GM12892 (cell line): ENCODE results near the gene SQSTM1.
A peak's percentile ranks its signal among the peaks of the same experiment; 100 is the strongest.
"Not testable (repeated sequence)": the region's sequence is repeated elsewhere in the genome, so short reads cannot be mapped to it uniquely, and the experiment has no call there.

Source experiments
- DNase-seq: peaks from one replicate; pipeline ENCODE4 v3.0.0; 2011; ENCODE audit not compliant: insufficient read length
- FAIRE-seq: peaks from 2 replicates; lab custom pipeline; 2011; peaks lifted over from hg19 to GRCh38; lab: Jason Lieb, UNC
- POLR2A ChIP-seq: IDR thresholded peaks from 2 replicates; pipeline ENCODE4 v1.6.1; 2011; ENCODE audit warnings: low read depth, low read length, control low read depth
- POLR2AphosphoS5 ChIP-seq: IDR thresholded peaks from 2 replicates; pipeline ENCODE4 v1.6.1; 2011; ENCODE audit warnings: low read depth, low read length, control low read depth
- TAF1 ChIP-seq: IDR thresholded peaks from 2 replicates; pipeline ENCODE4 v1.6.1; 2011; ENCODE audit warnings: low read depth, mild to moderate bottlenecking, control low read depth, low read length, borderline replicate concordance

The SQSTM1 gene

GRCh38 chr5:179783128-179783527 is 37.6 kb upstream of the SQSTM1 start:
- no peak for DNase-seq
- TF ChIP-seq POLR2A, result no peak
- no peak for FAIRE-seq

GRCh38 chr5:179786861-179787260 is 33.8 kb upstream of the SQSTM1 start:
- DNase-seq (no peak), FAIRE-seq (no peak)
- TF ChIP-seq POLR2A, result no peak
- TF ChIP-seq TAF1, result no peak
- no peak for TF ChIP-seq POLR2AphosphoS5

GRCh38 chr5:179788193-179788854 is 32.4 kb upstream of the SQSTM1 start:
- DNase-seq (no peak), FAIRE-seq (no peak)
- TF ChIP-seq POLR2AphosphoS5 (no peak), POLR2A (no peak), TAF1 (no peak)

- DNase-seq, FAIRE-seq: not testable (repeated sequence)
These were observed 31.4 kb upstream of the SQSTM1 start for GRCh38 chr5:179789278-179789677.

GRCh38 chr5:179791881-179792611 is 28.7 kb upstream of the SQSTM1 start:
- TF ChIP-seq POLR2AphosphoS5 (peak; percentile 44; the same call in 1 of the 2 replicates), TAF1 (no peak)
- DNase-seq (no peak), FAIRE-seq (peak; percentile 9)

- no peak for DNase-seq
- no peak for TF ChIP-seq POLR2AphosphoS5
- no peak for TF ChIP-seq POLR2A
- no peak for TF ChIP-seq TAF1
- FAIRE-seq, result no peak
These were observed 27.9 kb upstream of the SQSTM1 start for GRCh38 chr5:179792612-179793467.

GRCh38 chr5:179793468-179794139 is 27.1 kb upstream of the SQSTM1 start, which contains the start of gene LTC4S:
LTC4S (plus strand) TSS chr5:179793986; CDS start chr5:179794081, 95 bp downstream.
- DNase-seq (no peak), FAIRE-seq (no peak)

GRCh38 chr5:179794171-179794570 is 26.5 kb upstream of the SQSTM1 start:
- FAIRE-seq (no peak), DNase-seq (no peak)
- TF ChIP-seq TAF1 (no peak), POLR2AphosphoS5 (no peak), POLR2A (no peak)

More at GRCh38 chr5:179793468-179794139, 27.1 kb upstream of the SQSTM1 start, which contains the start of gene LTC4S:
- TF ChIP-seq TAF1, result no peak
- no peak for TF ChIP-seq POLR2AphosphoS5
- no peak for TF ChIP-seq POLR2A

GRCh38 chr5:179794575-179794974 is 26.1 kb upstream of the SQSTM1 start:
- no peak for TF ChIP-seq TAF1
- no peak for TF ChIP-seq POLR2AphosphoS5
- TF ChIP-seq POLR2A, result no peak
- DNase-seq (no peak), FAIRE-seq (no peak)

- TF ChIP-seq TAF1 (no peak), POLR2A (no peak), POLR2AphosphoS5 (no peak)
- FAIRE-seq, result peak; percentile 92
- DNase-seq, result no peak
These were observed 25.4 kb upstream of the SQSTM1 start for GRCh38 chr5:179795049-179795862.
